ENCODE results near the gene ZNF697.

DNA sequence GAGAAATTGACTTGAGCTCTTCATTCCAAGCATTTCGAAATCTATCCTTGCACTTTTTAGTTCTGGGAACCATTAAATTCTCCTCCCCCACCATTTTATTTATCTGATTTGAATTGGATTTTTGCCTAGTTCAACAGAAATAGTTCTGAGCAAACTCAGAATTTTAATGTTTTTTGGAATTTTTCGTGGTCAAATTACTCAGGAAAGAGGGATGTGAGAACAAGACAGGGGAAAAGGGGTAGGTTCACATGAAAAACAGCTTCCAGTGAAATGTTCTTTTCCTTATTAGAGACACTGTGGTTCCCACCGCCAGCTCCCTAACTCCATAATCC lies 5.7 kb upstream of the ZNF697 start:
- TF ChIP-seq, protein P1, sequence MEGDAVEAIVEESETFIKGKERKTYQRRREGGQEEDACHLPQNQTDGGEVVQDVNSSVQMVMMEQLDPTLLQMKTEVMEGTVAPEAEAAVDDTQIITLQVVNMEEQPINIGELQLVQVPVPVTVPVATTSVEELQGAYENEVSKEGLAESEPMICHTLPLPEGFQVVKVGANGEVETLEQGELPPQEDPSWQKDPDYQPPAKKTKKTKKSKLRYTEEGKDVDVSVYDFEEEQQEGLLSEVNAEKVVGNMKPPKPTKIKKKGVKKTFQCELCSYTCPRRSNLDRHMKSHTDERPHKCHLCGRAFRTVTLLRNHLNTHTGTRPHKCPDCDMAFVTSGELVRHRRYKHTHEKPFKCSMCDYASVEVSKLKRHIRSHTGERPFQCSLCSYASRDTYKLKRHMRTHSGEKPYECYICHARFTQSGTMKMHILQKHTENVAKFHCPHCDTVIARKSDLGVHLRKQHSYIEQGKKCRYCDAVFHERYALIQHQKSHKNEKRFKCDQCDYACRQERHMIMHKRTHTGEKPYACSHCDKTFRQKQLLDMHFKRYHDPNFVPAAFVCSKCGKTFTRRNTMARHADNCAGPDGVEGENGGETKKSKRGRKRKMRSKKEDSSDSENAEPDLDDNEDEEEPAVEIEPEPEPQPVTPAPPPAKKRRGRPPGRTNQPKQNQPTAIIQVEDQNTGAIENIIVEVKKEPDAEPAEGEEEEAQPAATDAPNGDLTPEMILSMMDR (IDR thresholded peaks at IDR 0.05; ENCODE audit: insufficient read depth, low read depth, low read length), result no peak
- no peak for TF ChIP-seq EZH2 (IDR thresholded peaks at IDR 0.05; ENCODE audit: insufficient read depth, low read length)

Data from astrocyte (in vitro differentiated cells and primary cell).